Karpas-422 (cell line): ENCODE measurements around the gene ABRACL. TPM values are rescaled to one million over a fixed set of nuclear protein-coding genes. Genes with fewer than 3 reads are reported as not detected.
"Not testable (repeated sequence)": the region's sequence is repeated elsewhere in the genome, so short reads cannot be mapped to it uniquely, and the experiment has no call there.

Experiments
- DNase-seq: peaks from one replicate; pipeline ENCODE4 v3.0.0-alpha.2; 2015
- H2AFZ ChIP-seq: fragments of 200-600 bp; sonication (generic); 2 replicates; pipeline ENCODE4 v1.6.1; 2014; ENCODE audit warnings: antibody characterized with exemption, low read length, mixed read lengths
- H3K27ac ChIP-seq: fragments of 200-600 bp; sonication (generic); 2 replicates; pipeline ENCODE4 v1.5.1; 2014; ENCODE audit warnings: mild to moderate bottlenecking, low read length, moderate library complexity
- H3K27me3 ChIP-seq: fragments of 200-600 bp; sonication (generic); 2 replicates; pipeline ENCODE4 v1.6.1; 2014; ENCODE audit warnings: low read length, mixed read lengths
- H3K36me3 ChIP-seq: fragments of 200-600 bp; sonication (generic); 2 replicates; pipeline ENCODE4 v1.6.1; 2014; ENCODE audit warnings: low read length, mixed read lengths; ENCODE audit not compliant: insufficient read depth
- H3K4me1 ChIP-seq: fragments of 200-600 bp; sonication (generic); 2 replicates; pipeline ENCODE4 v1.6.1; 2014; ENCODE audit warnings: mild to moderate bottlenecking, low read length, mixed read lengths
- H3K4me2 ChIP-seq: fragments of 200-600 bp; sonication (generic); 2 replicates; pipeline ENCODE4 v1.6.1; 2014; ENCODE audit warnings: low read length, low read depth, mild to moderate bottlenecking; ENCODE audit not compliant: poor library complexity, severe bottlenecking
- H3K4me3 ChIP-seq: fragments of 200-600 bp; sonication (generic); 2 replicates; pipeline ENCODE4 v1.5.1; 2014; ENCODE audit warnings: mild to moderate bottlenecking, antibody characterized with exemption, low read length, mixed read lengths
- H3K79me2 ChIP-seq: fragments of 200-600 bp; sonication (generic); 2 replicates; pipeline ENCODE4 v1.6.1; 2014; ENCODE audit warnings: mild to moderate bottlenecking, low read length, mixed read lengths
- H3K9ac ChIP-seq: fragments of 200-600 bp; sonication (generic); 2 replicates; pipeline ENCODE4 v1.6.0; 2014; ENCODE audit warnings: low read length
- H3K9me2 ChIP-seq: fragments of 200-600 bp; sonication (generic), shearing (Covaris generic); replicated peaks from 2 replicates; pipeline ENCODE4 v1.6.0; 2014; ENCODE audit warnings: mild to moderate bottlenecking, low read length, moderate library complexity; ENCODE audit not compliant: insufficient read depth
- H3K9me3 ChIP-seq: fragments of 300-700, 200-600 bp; sonication (generic); 2 replicates; pipeline ENCODE4 v1.6.1; 2014; ENCODE audit warnings: low read length, mixed read lengths
- H4K20me1 ChIP-seq: fragments of 200-600 bp; sonication (generic); 2 replicates; pipeline ENCODE4 v1.6.1; 2014; ENCODE audit warnings: mild to moderate bottlenecking, antibody characterized with exemption, low read length, low read depth; ENCODE audit not compliant: insufficient read depth
- total RNA-seq: library from RNA; depleted of rRNA; stranded (reverse); fragments of >200 nt; shearing (Covaris generic); gene quantifications from 2 replicates; pipeline ENCODE4 v1.2.3, GENCODE V29; 2014; ENCODE audit warnings: low replicate concordance

Gene ABRACL
- total RNA-seq, 1 experiment from 2014 or later = 219 TPM

- Histone ChIP-seq H3K27me3 (no peaks in the 10 kb centered on the region), H3K4me1 (peaks cover 33% of the 10 kb centered on the region), H3K9ac (peak overlapping the region; percentile 93), H3K36me3 (no peaks in the 10 kb centered on the region), H3K4me3 (peak overlapping the region; percentile 96), H3K9me2 (no peaks in the 10 kb centered on the region), H3K4me2 (peak overlapping the region; percentile 93), H3K9me3 (no peaks in the 10 kb centered on the region), H2AFZ (peak overlapping the region; percentile 94), H4K20me1 (peaks cover 37% of the 10 kb centered on the region), H3K79me2 (peaks cover 42% of the 10 kb centered on the region), H3K27ac (no peak overlapping the region)
- no peak for DNase-seq
Observed at GRCh38 chr6:138988469-138988834, 40.1 kb upstream of the ABRACL start.

GRCh38 chr6:138989098-138989983, 39.2 kb upstream of the ABRACL start:
- H3K9me2 ChIP-seq = no peaks in the 10 kb centered on the region
- H3K27me3 ChIP-seq = no peaks in the 10 kb centered on the region
- H4K20me1 ChIP-seq = peaks cover 29% of the 10 kb centered on the region
- no peak overlapping the region for H3K4me3 ChIP-seq
- H3K79me2 ChIP-seq = peaks cover 33% of the 10 kb centered on the region
- H3K9ac ChIP-seq = no peak overlapping the region
- no peak overlapping the region for H2AFZ ChIP-seq
- DNase-seq = no peak
- peak overlapping the region; percentile 93 for H3K4me2 ChIP-seq
- no peaks in the 10 kb centered on the region for H3K36me3 ChIP-seq
- peaks cover 33% of the 10 kb centered on the region for H3K4me1 ChIP-seq
- H3K9me3 ChIP-seq = no peaks in the 10 kb centered on the region
- H3K27ac ChIP-seq = no peak overlapping the region

GRCh38 chr6:138991206-138991605, 37.3 kb upstream of the ABRACL start:
- H3K79me2 ChIP-seq = peaks cover 14% of the 10 kb centered on the region
- no peak for DNase-seq
- H3K9me3 ChIP-seq = no peaks in the 10 kb centered on the region

GRCh38 chr6:138992965-138993364, 35.6 kb upstream of the ABRACL start:
- not testable (repeated sequence) for H3K27ac ChIP-seq, H3K9ac ChIP-seq, DNase-seq, H3K4me2 ChIP-seq, H3K27me3 ChIP-seq, H3K9me2 ChIP-seq, H3K4me1 ChIP-seq, H3K9me3 ChIP-seq, H3K79me2 ChIP-seq, H2AFZ ChIP-seq, H4K20me1 ChIP-seq, H3K4me3 ChIP-seq, H3K36me3 ChIP-seq

More at GRCh38 chr6:138991206-138991605, 37.3 kb upstream of the ABRACL start:
- no peak overlapping the region for H2AFZ ChIP-seq
- H4K20me1 ChIP-seq = peaks cover 11% of the 10 kb centered on the region
- no peak overlapping the region for H3K9ac ChIP-seq
- no peaks in the 10 kb centered on the region for H3K27me3 ChIP-seq
- H3K36me3 ChIP-seq = no peaks in the 10 kb centered on the region
- H3K4me3 ChIP-seq = no peak overlapping the region
- no peaks in the 10 kb centered on the region for H3K9me2 ChIP-seq
- no peak overlapping the region for H3K4me2 ChIP-seq
- H3K27ac ChIP-seq = no peak overlapping the region
- peaks cover 14% of the 10 kb centered on the region for H3K4me1 ChIP-seq

DNA sequence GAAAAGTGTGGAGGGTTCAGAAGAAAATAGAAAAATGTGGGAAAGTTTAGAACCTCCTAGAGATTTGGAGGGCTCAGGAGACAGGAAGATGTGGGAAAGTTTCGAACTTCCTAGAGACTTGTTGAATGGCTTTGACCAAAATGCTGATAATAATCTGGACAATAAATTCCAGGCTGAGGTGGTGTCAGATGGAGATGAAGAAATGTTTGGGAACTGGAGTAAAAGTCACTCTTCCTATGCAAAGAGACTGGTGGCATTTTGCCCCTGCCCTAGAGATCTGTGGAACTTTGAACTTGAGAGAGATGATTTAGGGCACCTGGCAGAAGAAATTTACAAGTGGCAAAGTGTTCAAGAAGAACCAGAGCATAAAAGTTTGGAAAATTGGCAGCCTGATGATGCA, 35.1 kb upstream of the ABRACL start:
- not testable (repeated sequence) for H3K9me3 ChIP-seq, H3K27ac ChIP-seq, H3K4me3 ChIP-seq, H3K9me2 ChIP-seq, H3K36me3 ChIP-seq, H4K20me1 ChIP-seq, H3K9ac ChIP-seq, DNase-seq, H3K79me2 ChIP-seq, H3K4me2 ChIP-seq, H2AFZ ChIP-seq, H3K4me1 ChIP-seq, H3K27me3 ChIP-seq

DNA sequence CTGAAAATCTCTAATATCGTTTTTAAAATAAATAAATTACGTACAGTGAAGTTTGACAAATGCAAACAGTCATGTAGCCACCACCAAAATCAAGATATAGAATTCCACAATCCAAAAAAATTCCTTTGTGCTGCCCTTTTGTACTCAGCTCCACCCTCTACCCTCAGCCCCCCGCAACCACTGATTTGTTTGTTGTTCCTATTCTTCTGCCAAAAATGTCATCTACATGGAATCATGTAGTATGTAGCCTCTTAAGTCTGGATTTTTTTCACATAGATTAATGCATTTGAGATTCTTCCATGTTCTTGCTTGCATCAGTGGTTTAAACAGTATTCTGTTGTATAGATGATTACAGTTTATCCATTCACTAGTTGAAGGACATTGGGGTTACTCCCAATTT, 32.0 kb upstream of the ABRACL start:
- Histone ChIP-seq H3K36me3 (no peaks in the 10 kb centered on the region), H3K9ac (no peak overlapping the region), H4K20me1 (no peaks in the 10 kb centered on the region), H3K4me1 (no peaks in the 10 kb centered on the region; the same call in 1 of the 2 replicates), H3K4me3 (no peak overlapping the region), H3K9me2 (no peaks in the 10 kb centered on the region), H3K79me2 (no peaks in the 10 kb centered on the region), H3K27me3 (no peaks in the 10 kb centered on the region), H3K4me2 (no peak overlapping the region), H3K27ac (no peak overlapping the region), H3K9me3 (no peaks in the 10 kb centered on the region), H2AFZ (no peak overlapping the region)
- no peak for DNase-seq

DNA sequence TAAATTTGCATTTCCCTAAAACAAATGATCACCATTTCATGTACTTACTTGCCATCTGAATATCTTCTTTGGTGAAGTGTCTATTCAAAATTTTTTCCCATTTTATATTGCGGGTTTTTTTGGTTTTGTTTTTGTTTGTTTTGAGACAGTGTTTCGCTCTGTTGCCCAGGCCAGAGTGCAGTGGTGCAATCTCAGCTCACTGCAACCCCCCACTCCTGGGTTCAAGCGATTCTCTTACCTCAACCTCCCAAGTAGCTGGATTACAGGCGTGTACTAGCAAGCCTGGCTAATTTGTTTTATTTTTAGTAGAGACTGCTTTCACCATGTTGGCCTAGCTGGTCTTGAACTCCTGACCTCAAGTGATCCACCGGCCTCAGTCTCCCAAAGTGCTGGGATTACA, 31.4 kb upstream of the ABRACL start:
- Histone ChIP-seq H3K4me2 (no peak overlapping the region), H3K9ac (no peak overlapping the region), H3K27ac (no peak overlapping the region), H3K9me2 (no peaks in the 10 kb centered on the region), H3K9me3 (no peaks in the 10 kb centered on the region), H3K79me2 (no peaks in the 10 kb centered on the region), H3K36me3 (no peaks in the 10 kb centered on the region), H3K27me3 (no peaks in the 10 kb centered on the region), H3K4me1 (no peaks in the 10 kb centered on the region; the same call in 1 of the 2 replicates), H4K20me1 (no peaks in the 10 kb centered on the region), H2AFZ (no peak overlapping the region), H3K4me3 (no peak overlapping the region)
- DNase-seq = no peak

DNA sequence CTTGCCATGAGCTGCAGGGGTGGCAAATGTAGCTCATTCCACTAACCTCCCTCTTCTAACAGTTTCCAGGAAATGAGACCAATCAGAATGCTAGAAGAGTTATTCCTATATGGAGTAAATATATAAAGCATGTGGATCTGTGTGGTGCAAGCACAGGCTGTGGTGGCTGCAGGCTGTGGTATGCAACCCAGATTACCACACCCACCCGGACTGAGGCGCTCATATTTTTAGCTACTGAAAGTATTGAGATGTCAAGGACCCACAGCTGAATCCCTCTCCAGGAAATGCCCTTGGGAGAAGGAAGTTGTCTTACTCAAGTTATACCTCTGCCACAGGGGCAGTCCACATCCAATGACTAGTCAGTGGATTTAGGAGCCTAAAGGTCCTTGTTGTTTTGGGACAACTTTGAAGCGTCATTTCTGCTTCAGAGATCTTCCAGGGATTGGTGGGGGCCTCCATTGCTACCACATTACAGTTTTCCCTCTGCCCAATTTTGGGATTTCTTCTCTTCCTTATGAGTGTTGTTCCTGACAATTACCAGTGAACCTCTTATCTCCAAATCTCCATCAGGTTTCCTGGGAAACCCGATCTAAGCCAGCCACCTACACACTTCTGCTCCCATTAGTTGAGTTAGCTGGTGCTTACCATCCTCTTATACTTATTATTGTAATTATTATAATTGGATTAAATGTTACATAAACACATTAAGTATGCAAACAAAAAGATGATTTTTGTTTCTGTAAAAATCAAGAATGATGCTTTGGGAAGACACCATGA, 28.4 kb upstream of the ABRACL start:
- Histone ChIP-seq H3K36me3 (no peaks in the 10 kb centered on the region), H3K79me2 (no peaks in the 10 kb centered on the region), H3K9me2 (no peaks in the 10 kb centered on the region), H2AFZ (no peak overlapping the region), H3K9ac (no peak overlapping the region), H4K20me1 (no peaks in the 10 kb centered on the region), H3K27me3 (no peaks in the 10 kb centered on the region), H3K27ac (no peak overlapping the region), H3K4me2 (no peak overlapping the region), H3K4me1 (no peaks in the 10 kb centered on the region), H3K9me3 (no peaks in the 10 kb centered on the region), H3K4me3 (no peak overlapping the region)
- no peak for DNase-seq
